GM23338 (cell line): ENCODE measurements around the gene C3orf22. TPM values are rescaled to one million over a fixed set of nuclear protein-coding genes. Genes with fewer than 3 reads are reported as not detected.

Source experiments
- ATAC-seq: fragments of 200-7000 bp; cut with Tn5 transposase; 3 replicates; pipeline ENCODE4 v1.9.1; 2020
- DNase-seq: peaks from one replicate; pipeline ENCODE4 v3.0.0-alpha.2; 2015; ENCODE audit warnings: low spot score
- H2AFZ ChIP-seq: fragments of 200-600 bp; sonication (generic); 2 replicates; pipeline ENCODE4 v1.8.0; 2016; ENCODE audit warnings: antibody characterized with exemption, mild to moderate bottlenecking, moderate library complexity
- H3F3A ChIP-seq: fragments of 200-600 bp; sonication (generic); replicated peaks from 2 replicates; pipeline ENCODE4 v1.8.0; 2017; ENCODE audit warnings: antibody characterized with exemption, mixed run types, low read depth
- H3K27ac ChIP-seq: fragments of 200-600 bp; sonication (generic); 2 replicates; pipeline ENCODE4 v1.6.1; 2016; ENCODE audit warnings: low read depth
- H3K27me3 ChIP-seq: fragments of 200-600 bp; sonication (generic); 2 replicates; pipeline ENCODE4 v1.8.0; 2016; ENCODE audit warnings: mild to moderate bottlenecking, mixed run types, moderate library complexity; ENCODE audit not compliant: insufficient read depth
- H3K36me3 ChIP-seq: fragments of 200-600 bp; sonication (generic); 2 replicates; pipeline ENCODE4 v1.8.0; 2016; ENCODE audit warnings: mild to moderate bottlenecking; ENCODE audit not compliant: insufficient read depth
- H3K4me1 ChIP-seq: fragments of 200-600 bp; sonication (generic); 2 replicates; pipeline ENCODE4 v1.8.0; 2016; ENCODE audit warnings: mild to moderate bottlenecking, moderate library complexity; ENCODE audit not compliant: insufficient read depth
- H3K4me2 ChIP-seq: fragments of 200-600 bp; sonication (generic); 2 replicates; pipeline ENCODE4 v1.7.1; 2017; ENCODE audit warnings: mixed run types
- H3K4me3 ChIP-seq: fragments of 200-600 bp; sonication (generic); 2 replicates; pipeline ENCODE4 v1.6.1; 2016; ENCODE audit warnings: mixed run types
- H3K79me2 ChIP-seq: fragments of 200-600 bp; sonication (generic); replicated peaks from 2 replicates; pipeline ENCODE4 v1.8.0; 2017; ENCODE audit warnings: mild to moderate bottlenecking; ENCODE audit not compliant: insufficient read depth
- H3K9me2 ChIP-seq: fragments of 200-600 bp; sonication (generic); 2 replicates; pipeline ENCODE4 v1.8.0; 2017; ENCODE audit not compliant: insufficient read depth
- H4K20me1 ChIP-seq: fragments of 200-600 bp; sonication (generic); replicated peaks from 2 replicates; pipeline ENCODE4 v1.8.0; 2017; ENCODE audit warnings: mild to moderate bottlenecking; ENCODE audit not compliant: insufficient read depth
- H3K27ac Mint-ChIP-seq: 2 replicates; pipeline ENCODE4 v1.8.0; 2020; ENCODE audit warnings: inconsistent platforms, mild to moderate bottlenecking, moderate library complexity, mixed read lengths
- H3K27me3 Mint-ChIP-seq: 3 replicates; pipeline ENCODE4 v1.8.0; 2022; ENCODE audit warnings: low read depth, mild to moderate bottlenecking, moderate library complexity, mixed read lengths, inconsistent platforms; ENCODE audit not compliant: insufficient read depth, poor library complexity
- H3K36me3 Mint-ChIP-seq: 3 replicates; pipeline ENCODE4 v1.8.0; 2021; ENCODE audit warnings: low read depth, mild to moderate bottlenecking, inconsistent platforms, moderate library complexity, mixed read lengths
- H3K4me1 Mint-ChIP-seq: 3 replicates; pipeline ENCODE4 v1.8.0; 2020; ENCODE audit warnings: mild to moderate bottlenecking, inconsistent platforms, mixed read lengths
- H3K4me3 Mint-ChIP-seq: 3 replicates; pipeline ENCODE4 v1.8.0; 2021; ENCODE audit warnings: moderate library complexity, mild to moderate bottlenecking, inconsistent platforms, mixed read lengths
- H3K9me3 Mint-ChIP-seq: 3 replicates; pipeline ENCODE4 v1.8.0; 2020; ENCODE audit warnings: moderate library complexity, mild to moderate bottlenecking, inconsistent platforms, mixed read lengths
- CREB1 ChIP-seq: fragments of 250-450 bp; sonication (Bioruptor Pico); IDR thresholded peaks from 2 replicates; pipeline ENCODE4 v1.5.0; 2020; ENCODE audit warnings: low read depth, mild to moderate bottlenecking, moderate library complexity
- EZH2 ChIP-seq: fragments of 200-600 bp; sonication (generic); IDR thresholded peaks from one replicate; pipeline ENCODE4 v1.8.0; 2017; ENCODE audit warnings: antibody characterized with exemption, mild to moderate bottlenecking, low read depth; ENCODE audit not compliant: unreplicated experiment
- EZH2phosphoT487 ChIP-seq: fragments of 200-600 bp; sonication (generic); IDR thresholded peaks from one replicate; pipeline ENCODE4 v1.8.1; 2018; ENCODE audit warnings: antibody characterized with exemption; ENCODE audit not compliant: unreplicated experiment
- JUNB ChIP-seq: IDR thresholded peaks from one replicate; pipeline ENCODE4 v1.6.1; 2016; ENCODE audit warnings: antibody characterized with exemption; ENCODE audit not compliant: unreplicated experiment
- NANOG ChIP-seq: IDR thresholded peaks from 2 replicates; pipeline ENCODE4 v1.6.1; 2016; ENCODE audit warnings: antibody characterized with exemption, borderline replicate concordance
- POLR2AphosphoS5 ChIP-seq: IDR thresholded peaks from 2 replicates; pipeline ENCODE4 v1.6.1; 2016; ENCODE audit warnings: antibody characterized with exemption, low read depth
- STAT1 ChIP-seq: IDR thresholded peaks from one replicate; pipeline ENCODE4 v1.6.1; 2016; ENCODE audit warnings: antibody characterized with exemption; ENCODE audit not compliant: unreplicated experiment
- ZNF114 ChIP-seq: fragments of 250-450 bp; sonication (Bioruptor Pico); IDR thresholded peaks from 2 replicates; pipeline ENCODE4 v1.5.0; 2020; ENCODE audit warnings: mild to moderate bottlenecking, moderate library complexity
- ZNF331 ChIP-seq: fragments of 250-450 bp; sonication (Bioruptor Pico); IDR thresholded peaks from 2 replicates; pipeline ENCODE4 v1.5.0; 2020; ENCODE audit warnings: low read depth, mild to moderate bottlenecking, moderate library complexity
- polyA plus RNA-seq: library from polyadenylated mRNA; unstranded; fragments of >200 nt; fragmentation: Nextera tagmentation; extraction: Ambion mirVana; gene quantifications from 2 replicates; pipeline ENCODE4 v1.2.1, GENCODE V29; 2016
- total RNA-seq: library from RNA; depleted of rRNA; stranded (reverse); fragments of >200 nt; shearing (Covaris generic); gene quantifications from 2 replicates; pipeline ENCODE4 v1.2.3, GENCODE V29; 2014
- TF ChIP-seq, protein P1 (sequence below): IDR thresholded peaks from one replicate; pipeline ENCODE4 v1.6.1; 2018; ENCODE audit warnings: antibody characterized with exemption; ENCODE audit not compliant: unreplicated experiment
- TF ChIP-seq, protein P2 (sequence below): IDR thresholded peaks from 2 replicates; pipeline ENCODE4 v1.6.1; 2016; ENCODE audit warnings: antibody characterized with exemption
- TF ChIP-seq, protein P3 (sequence below), 2 experiments: fragments of 200-600 bp in 1 of 2; sonication (generic) in 1 of 2; conservative IDR thresholded peaks; 2 replicates each; pipeline versions ENCODE4 v1.5.1 to v1.6.1; 2016 to 2017; ENCODE audit warnings: antibody characterized with exemption in 2 of 2, low read depth in 2 of 2, mild to moderate bottlenecking in 2 of 2, moderate library complexity in 1 of 2

Gene C3orf22
- total and polyA plus RNA-seq, 2 experiments from 2014 or later, result not detected

DNA sequence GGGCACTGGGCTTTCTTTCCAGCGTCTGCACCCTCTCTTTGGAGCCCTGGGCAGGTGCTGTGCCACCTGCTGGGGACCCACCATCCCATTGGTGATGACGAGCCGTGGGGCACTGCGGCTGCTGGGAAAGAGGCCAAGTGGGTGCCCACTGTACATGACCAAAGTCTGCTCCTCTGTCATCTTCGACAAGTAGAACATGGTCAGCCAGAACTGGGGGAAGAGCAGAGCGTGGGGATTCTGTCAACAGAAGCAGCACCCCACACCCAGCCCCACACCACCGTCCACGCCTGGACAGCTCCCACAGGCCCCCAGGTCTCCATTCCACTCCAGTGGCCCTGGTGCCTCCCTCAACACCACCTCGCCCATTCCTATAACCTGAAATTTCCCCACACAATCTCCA is 50.8 kb downstream of the C3orf22 start (continued):
- TF ChIP-seq, protein P1, sequence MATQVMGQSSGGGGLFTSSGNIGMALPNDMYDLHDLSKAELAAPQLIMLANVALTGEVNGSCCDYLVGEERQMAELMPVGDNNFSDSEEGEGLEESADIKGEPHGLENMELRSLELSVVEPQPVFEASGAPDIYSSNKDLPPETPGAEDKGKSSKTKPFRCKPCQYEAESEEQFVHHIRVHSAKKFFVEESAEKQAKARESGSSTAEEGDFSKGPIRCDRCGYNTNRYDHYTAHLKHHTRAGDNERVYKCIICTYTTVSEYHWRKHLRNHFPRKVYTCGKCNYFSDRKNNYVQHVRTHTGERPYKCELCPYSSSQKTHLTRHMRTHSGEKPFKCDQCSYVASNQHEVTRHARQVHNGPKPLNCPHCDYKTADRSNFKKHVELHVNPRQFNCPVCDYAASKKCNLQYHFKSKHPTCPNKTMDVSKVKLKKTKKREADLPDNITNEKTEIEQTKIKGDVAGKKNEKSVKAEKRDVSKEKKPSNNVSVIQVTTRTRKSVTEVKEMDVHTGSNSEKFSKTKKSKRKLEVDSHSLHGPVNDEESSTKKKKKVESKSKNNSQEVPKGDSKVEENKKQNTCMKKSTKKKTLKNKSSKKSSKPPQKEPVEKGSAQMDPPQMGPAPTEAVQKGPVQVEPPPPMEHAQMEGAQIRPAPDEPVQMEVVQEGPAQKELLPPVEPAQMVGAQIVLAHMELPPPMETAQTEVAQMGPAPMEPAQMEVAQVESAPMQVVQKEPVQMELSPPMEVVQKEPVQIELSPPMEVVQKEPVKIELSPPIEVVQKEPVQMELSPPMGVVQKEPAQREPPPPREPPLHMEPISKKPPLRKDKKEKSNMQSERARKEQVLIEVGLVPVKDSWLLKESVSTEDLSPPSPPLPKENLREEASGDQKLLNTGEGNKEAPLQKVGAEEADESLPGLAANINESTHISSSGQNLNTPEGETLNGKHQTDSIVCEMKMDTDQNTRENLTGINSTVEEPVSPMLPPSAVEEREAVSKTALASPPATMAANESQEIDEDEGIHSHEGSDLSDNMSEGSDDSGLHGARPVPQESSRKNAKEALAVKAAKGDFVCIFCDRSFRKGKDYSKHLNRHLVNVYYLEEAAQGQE, result no peak
- TF ChIP-seq JUNB, result no peak
- no peak for TF ChIP-seq ZNF114 (CRISPR knock-in tag)
- no peak for TF ChIP-seq EZH2phosphoT487
- TF ChIP-seq, protein P2, sequence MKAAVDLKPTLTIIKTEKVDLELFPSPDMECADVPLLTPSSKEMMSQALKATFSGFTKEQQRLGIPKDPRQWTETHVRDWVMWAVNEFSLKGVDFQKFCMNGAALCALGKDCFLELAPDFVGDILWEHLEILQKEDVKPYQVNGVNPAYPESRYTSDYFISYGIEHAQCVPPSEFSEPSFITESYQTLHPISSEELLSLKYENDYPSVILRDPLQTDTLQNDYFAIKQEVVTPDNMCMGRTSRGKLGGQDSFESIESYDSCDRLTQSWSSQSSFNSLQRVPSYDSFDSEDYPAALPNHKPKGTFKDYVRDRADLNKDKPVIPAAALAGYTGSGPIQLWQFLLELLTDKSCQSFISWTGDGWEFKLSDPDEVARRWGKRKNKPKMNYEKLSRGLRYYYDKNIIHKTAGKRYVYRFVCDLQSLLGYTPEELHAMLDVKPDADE, result no peak
- TF ChIP-seq, protein P3, sequence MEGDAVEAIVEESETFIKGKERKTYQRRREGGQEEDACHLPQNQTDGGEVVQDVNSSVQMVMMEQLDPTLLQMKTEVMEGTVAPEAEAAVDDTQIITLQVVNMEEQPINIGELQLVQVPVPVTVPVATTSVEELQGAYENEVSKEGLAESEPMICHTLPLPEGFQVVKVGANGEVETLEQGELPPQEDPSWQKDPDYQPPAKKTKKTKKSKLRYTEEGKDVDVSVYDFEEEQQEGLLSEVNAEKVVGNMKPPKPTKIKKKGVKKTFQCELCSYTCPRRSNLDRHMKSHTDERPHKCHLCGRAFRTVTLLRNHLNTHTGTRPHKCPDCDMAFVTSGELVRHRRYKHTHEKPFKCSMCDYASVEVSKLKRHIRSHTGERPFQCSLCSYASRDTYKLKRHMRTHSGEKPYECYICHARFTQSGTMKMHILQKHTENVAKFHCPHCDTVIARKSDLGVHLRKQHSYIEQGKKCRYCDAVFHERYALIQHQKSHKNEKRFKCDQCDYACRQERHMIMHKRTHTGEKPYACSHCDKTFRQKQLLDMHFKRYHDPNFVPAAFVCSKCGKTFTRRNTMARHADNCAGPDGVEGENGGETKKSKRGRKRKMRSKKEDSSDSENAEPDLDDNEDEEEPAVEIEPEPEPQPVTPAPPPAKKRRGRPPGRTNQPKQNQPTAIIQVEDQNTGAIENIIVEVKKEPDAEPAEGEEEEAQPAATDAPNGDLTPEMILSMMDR (conservative IDR thresholded peaks at IDR 0.05; ENCODE audit: low read depth in 2 of 2), result no peak
- TF ChIP-seq STAT1, result no peak
- no peak for TF ChIP-seq POLR2AphosphoS5
- no peak for TF ChIP-seq ZNF331
- no peak for TF ChIP-seq CREB1 (CRISPR knock-in tag)

DNA sequence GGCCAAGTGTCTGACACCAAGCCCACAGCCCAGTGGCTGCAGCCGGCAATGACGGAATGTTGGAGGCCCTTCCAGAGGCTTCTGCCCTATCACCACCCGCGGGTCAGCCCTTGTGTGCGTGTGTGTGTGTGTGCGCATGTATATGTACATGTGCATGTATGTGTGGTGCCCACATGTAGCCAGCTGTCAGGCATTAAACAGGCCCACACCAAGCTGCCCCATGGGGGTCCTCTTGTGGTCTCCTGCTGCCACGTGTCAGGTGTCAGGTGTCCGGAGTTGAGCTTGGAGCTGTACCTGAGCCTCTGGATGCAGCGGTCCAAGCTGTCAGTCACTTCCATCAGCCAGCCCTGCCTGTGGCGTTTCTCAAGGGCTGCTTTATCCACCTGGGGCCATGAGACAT is 55.0 kb downstream of the C3orf22 start:
- Histone ChIP-seq H4K20me1 (no peaks in the 10 kb centered on the region), H3K36me3 (no peaks in the 10 kb centered on the region), H3K9me2 (0 out of 2 replicates have a peak, but pooled peaks cover 4% of the 10 kb centered on the region), H3F3A (peaks cover 13% of the 10 kb centered on the region), H3K4me3 (no peak overlapping the region), H3K4me2 (no peak overlapping the region), H3K27me3 (no peaks in the 10 kb centered on the region), H3K27ac (no peak overlapping the region), H2AFZ (no peak overlapping the region), H3K4me1 (peaks cover 8% of the 10 kb centered on the region; the same call in 1 of the 2 replicates), H3K79me2 (no peaks in the 10 kb centered on the region)
- Mint-ChIP-seq H3K36me3 (no peaks in the 10 kb centered on the region), H3K27me3 (peaks cover 9% of the 10 kb centered on the region), H3K4me3 (no peak overlapping the region), H3K9me3 (no peaks in the 10 kb centered on the region), H3K27ac (no peak overlapping the region), H3K4me1 (peaks cover 15% of the 10 kb centered on the region)
- no peak for DNase-seq
- ATAC-seq, result no peak
- no peak for TF ChIP-seq EZH2phosphoT487
- TF ChIP-seq, protein P2, result no peak
- TF ChIP-seq, protein P1, result no peak
- TF ChIP-seq EZH2, result no peak
- TF ChIP-seq ZNF331, result no peak
- no peak for TF ChIP-seq POLR2AphosphoS5
- TF ChIP-seq JUNB, result no peak
- no peak for TF ChIP-seq NANOG
- no peak for TF ChIP-seq ZNF114 (CRISPR knock-in tag)
- no peak for TF ChIP-seq STAT1
